Ascending aorta (tissue), 2 donors: ENCODE data around the gene MAPT. TPM values are rescaled to one million over a fixed set of nuclear protein-coding genes. Genes with fewer than 3 reads are reported as not detected.

ENCODE experiments used
- DNase-seq, 2 donors: peaks; one replicate each; pipeline ENCODE4 v3.0.0-alpha.2; 2019; ENCODE audit warnings: low spot score in 2 of 2
- H3K27ac ChIP-seq, 2 donors: fragments of 200-600 bp; sonication (generic); one replicate each; pipeline ENCODE4 v1.5.1; 2016 to 2017; ENCODE audit warnings: mild to moderate bottlenecking in 1 of 2
- H3K27me3 ChIP-seq: fragments of 200-600 bp; sonication (generic); one replicate; pipeline ENCODE4 v1.5.1; 2017
- H3K36me3 ChIP-seq, 2 donors: fragments of 200-600 bp; sonication (generic); one replicate each; pipeline ENCODE4 v1.5.1; 2016
- H3K4me1 ChIP-seq, 2 donors: fragments of 200-600 bp; sonication (generic); one replicate each; pipeline ENCODE4 v1.5.1; 2016 to 2017; ENCODE audit warnings: mild to moderate bottlenecking in 1 of 2
- H3K4me3 ChIP-seq, 2 donors: fragments of 200-600 bp; sonication (generic); one replicate each; pipeline ENCODE4 v1.5.1; 2016 to 2017; ENCODE audit warnings: mild to moderate bottlenecking in 1 of 2
- H3K9me3 ChIP-seq, 2 donors: fragments of 200-600 bp; sonication (generic); one replicate each; pipeline ENCODE4 v1.5.1; 2016
- CTCF ChIP-seq, 3 experiments: fragments of 200-600 bp in 2 of 3; fragments of 450-650 bp in 1 of 3; sonication (generic) in 2 of 3; IDR thresholded peaks; one replicate each; pipeline ENCODE4 v1.5.1; 2016 to 2019; ENCODE audit warnings: antibody characterized with exemption in 3 of 3, mild to moderate bottlenecking in 1 of 3, moderate library complexity in 1 of 3
- intact Hi-C: fragments of 100-400 bp; cut with DNase I; formaldehyde crosslinking; loops from one replicate; pipeline ENCODE4 v1.15.1; 2023
- total RNA-seq: library from RNA; depleted of rRNA; stranded (reverse); fragments of >200 nt; gene quantifications from one replicate; pipeline ENCODE4 v1.1.0, GENCODE V29; 2016

Gene MAPT
- total RNA-seq, 1 donor from 2014 or later, result 0.32 TPM

- no peak for DNase-seq
- H3K27ac ChIP-seq, result no peak overlapping the region
- no peak overlapping the region for H3K4me3 ChIP-seq
- H3K36me3 ChIP-seq, result no peaks in the 10 kb centered on the region
- H3K27me3 ChIP-seq, result no peaks in the 10 kb centered on the region
- peaks cover 0 to 8% of the 10 kb centered on the region in 2 donors for H3K9me3 ChIP-seq
- TF ChIP-seq CTCF (IDR thresholded peaks at IDR 0.05), result no peak
- H3K4me1 ChIP-seq, result no peaks in the 10 kb centered on the region
- intact Hi-C loops, result no loop called here
These were observed 20.9 kb downstream of the MAPT start for GRCh38 chr17:45915263-45915662.

- no peak for DNase-seq
- H3K4me3 ChIP-seq, result no peak overlapping the region
- H3K4me1 ChIP-seq, result no peaks in the 10 kb centered on the region
- H3K36me3 ChIP-seq, result no peaks in the 10 kb centered on the region
- H3K27me3 ChIP-seq, result no peaks in the 10 kb centered on the region
- H3K27ac ChIP-seq, result no peak overlapping the region
- TF ChIP-seq CTCF (IDR thresholded peaks at IDR 0.05), result no peak
- H3K9me3 ChIP-seq, result peaks cover 0 to 5% of the 10 kb centered on the region in 2 donors
- intact Hi-C loops, result no loop called here
These were observed 22.7 kb downstream of the MAPT start for GRCh38 chr17:45917081-45917480.

GRCh38 chr17:45918241-45918745 lies 23.9 kb downstream of the MAPT start:
- Histone ChIP-seq H3K27me3 (no peaks in the 10 kb centered on the region), H3K9me3 (no peaks in the 10 kb centered on the region), H3K4me3 (no peak overlapping the region), H3K27ac (no peak overlapping the region), H3K4me1 (no peaks in the 10 kb centered on the region), H3K36me3 (no peaks in the 10 kb centered on the region)
- no peak for TF ChIP-seq CTCF (IDR thresholded peaks at IDR 0.05)
- DNase-seq, result no peak
- intact Hi-C loops, result no loop called here

- Histone ChIP-seq H3K4me1 (no peaks in the 10 kb centered on the region), H3K27ac (no peak overlapping the region), H3K27me3 (no peaks in the 10 kb centered on the region), H3K4me3 (no peak overlapping the region), H3K9me3 (no peaks in the 10 kb centered on the region), H3K36me3 (no peaks in the 10 kb centered on the region)
- intact Hi-C loops, result no loop called here
- DNase-seq, result no peak
- no peak for TF ChIP-seq CTCF (IDR thresholded peaks at IDR 0.05)
These were observed 24.8 kb downstream of the MAPT start for GRCh38 chr17:45919136-45919535.

GRCh38 chr17:45920083-45920482 lies 25.7 kb downstream of the MAPT start:
- intact Hi-C loops, result no loop called here
- no peak for TF ChIP-seq CTCF (IDR thresholded peaks at IDR 0.05)
- H3K4me3 ChIP-seq, result no peak overlapping the region

More at GRCh38 chr17:45920083-45920482, 25.7 kb downstream of the MAPT start:
- Histone ChIP-seq H3K27ac (no peak overlapping the region), H3K36me3 (no peaks in the 10 kb centered on the region), H3K27me3 (no peaks in the 10 kb centered on the region), H3K4me1 (no peaks in the 10 kb centered on the region), H3K9me3 (no peaks in the 10 kb centered on the region)
- no peak for DNase-seq
